ENCODE data around the gene AKAP8L.

DNA sequence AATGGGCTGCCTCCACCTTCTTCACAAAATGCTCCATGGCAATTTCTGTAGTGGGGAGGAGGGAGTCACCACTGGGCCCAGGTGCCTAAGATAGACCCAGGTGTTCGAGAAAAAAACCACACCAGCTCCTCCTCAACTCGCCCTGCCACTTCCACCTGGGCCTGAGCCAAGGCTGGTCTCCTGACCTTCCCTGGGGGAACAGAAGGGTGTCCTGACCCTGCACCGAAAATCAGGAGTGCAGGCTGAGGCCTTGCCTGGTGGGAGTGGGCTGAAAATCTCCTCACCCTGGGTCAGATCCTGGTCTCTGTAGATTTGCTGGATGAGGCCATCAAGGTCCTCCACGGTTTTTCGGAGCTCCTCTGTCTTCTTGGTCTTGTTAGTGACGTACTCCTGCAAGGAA, 21.6 kb downstream of the AKAP8L start:
- TF ChIP-seq, protein P1, sequence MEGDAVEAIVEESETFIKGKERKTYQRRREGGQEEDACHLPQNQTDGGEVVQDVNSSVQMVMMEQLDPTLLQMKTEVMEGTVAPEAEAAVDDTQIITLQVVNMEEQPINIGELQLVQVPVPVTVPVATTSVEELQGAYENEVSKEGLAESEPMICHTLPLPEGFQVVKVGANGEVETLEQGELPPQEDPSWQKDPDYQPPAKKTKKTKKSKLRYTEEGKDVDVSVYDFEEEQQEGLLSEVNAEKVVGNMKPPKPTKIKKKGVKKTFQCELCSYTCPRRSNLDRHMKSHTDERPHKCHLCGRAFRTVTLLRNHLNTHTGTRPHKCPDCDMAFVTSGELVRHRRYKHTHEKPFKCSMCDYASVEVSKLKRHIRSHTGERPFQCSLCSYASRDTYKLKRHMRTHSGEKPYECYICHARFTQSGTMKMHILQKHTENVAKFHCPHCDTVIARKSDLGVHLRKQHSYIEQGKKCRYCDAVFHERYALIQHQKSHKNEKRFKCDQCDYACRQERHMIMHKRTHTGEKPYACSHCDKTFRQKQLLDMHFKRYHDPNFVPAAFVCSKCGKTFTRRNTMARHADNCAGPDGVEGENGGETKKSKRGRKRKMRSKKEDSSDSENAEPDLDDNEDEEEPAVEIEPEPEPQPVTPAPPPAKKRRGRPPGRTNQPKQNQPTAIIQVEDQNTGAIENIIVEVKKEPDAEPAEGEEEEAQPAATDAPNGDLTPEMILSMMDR (conservative IDR thresholded peaks at IDR 0.05; ENCODE audit: low read length), result no peak
- no peak for TF ChIP-seq EZH2phosphoT487 (IDR thresholded peaks at IDR 0.05; ENCODE audit: borderline replicate concordance)

All from Loucy (cell line).